Measurements from ENCODE around the gene SLC37A2. TPM values are rescaled to one million over a fixed set of nuclear protein-coding genes. Genes with fewer than 3 reads are reported as not detected.

Gene SLC37A2
- total RNA-seq, 1 donor from 2014 or later: 0.54 TPM

- H3K4me3 Mint-ChIP-seq: no peak overlapping the region
- DNase-seq (ENCODE audit: low spot score in 2 of 2, unreplicated experiment in 2 of 2): no peak
- peaks cover 8% of the 10 kb centered on the region for H3K27me3 Mint-ChIP-seq (ENCODE audit: low read depth)
- no peaks in the 10 kb centered on the region for H3K36me3 Mint-ChIP-seq
- no peak overlapping the region for H3K27ac Mint-ChIP-seq
- TF ChIP-seq, protein P1, sequence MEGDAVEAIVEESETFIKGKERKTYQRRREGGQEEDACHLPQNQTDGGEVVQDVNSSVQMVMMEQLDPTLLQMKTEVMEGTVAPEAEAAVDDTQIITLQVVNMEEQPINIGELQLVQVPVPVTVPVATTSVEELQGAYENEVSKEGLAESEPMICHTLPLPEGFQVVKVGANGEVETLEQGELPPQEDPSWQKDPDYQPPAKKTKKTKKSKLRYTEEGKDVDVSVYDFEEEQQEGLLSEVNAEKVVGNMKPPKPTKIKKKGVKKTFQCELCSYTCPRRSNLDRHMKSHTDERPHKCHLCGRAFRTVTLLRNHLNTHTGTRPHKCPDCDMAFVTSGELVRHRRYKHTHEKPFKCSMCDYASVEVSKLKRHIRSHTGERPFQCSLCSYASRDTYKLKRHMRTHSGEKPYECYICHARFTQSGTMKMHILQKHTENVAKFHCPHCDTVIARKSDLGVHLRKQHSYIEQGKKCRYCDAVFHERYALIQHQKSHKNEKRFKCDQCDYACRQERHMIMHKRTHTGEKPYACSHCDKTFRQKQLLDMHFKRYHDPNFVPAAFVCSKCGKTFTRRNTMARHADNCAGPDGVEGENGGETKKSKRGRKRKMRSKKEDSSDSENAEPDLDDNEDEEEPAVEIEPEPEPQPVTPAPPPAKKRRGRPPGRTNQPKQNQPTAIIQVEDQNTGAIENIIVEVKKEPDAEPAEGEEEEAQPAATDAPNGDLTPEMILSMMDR (IDR thresholded peaks at IDR 0.05; ENCODE audit: unreplicated experiment): no peak
- H3K9me3 Mint-ChIP-seq: no peaks in the 10 kb centered on the region
- peaks cover 6% of the 10 kb centered on the region for H3K4me1 Mint-ChIP-seq
Observed at GRCh38 chr11:125075242-125075625, 12.1 kb downstream of the SLC37A2 start.

DNA sequence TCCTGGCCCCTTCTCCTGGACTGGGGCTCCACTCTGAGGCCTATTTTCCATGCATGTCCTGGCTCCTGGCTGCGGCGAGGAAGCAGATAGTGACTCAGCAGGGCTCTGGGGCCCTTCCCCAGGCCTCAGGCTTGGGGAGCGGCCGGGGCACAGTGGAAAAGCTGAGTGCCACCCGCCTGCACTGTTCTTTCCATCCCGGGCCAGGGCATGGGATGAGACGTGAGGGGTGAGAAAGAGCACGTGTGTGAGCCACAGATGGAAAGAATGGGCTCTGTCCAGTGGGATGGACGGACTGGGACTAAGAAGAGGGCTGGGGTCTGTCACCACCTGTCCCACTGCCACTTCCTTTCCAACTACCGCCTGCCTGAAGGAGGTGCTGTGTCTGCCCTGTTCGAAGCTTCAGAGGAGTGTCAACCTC, 12.8 kb downstream of the SLC37A2 start:
- Mint-ChIP-seq H3K9me3 (no peaks in the 10 kb centered on the region), H3K27ac (no peak overlapping the region), H3K4me1 (peaks cover 6% of the 10 kb centered on the region), H3K36me3 (no peaks in the 10 kb centered on the region), H3K4me3 (no peak overlapping the region), H3K27me3 (ENCODE audit: low read depth) (peaks cover 8% of the 10 kb centered on the region)
- DNase-seq (ENCODE audit: low spot score in 2 of 2, unreplicated experiment in 2 of 2): no peak
- TF ChIP-seq, protein P1 (IDR thresholded peaks at IDR 0.05; ENCODE audit: unreplicated experiment): no peak

DNA sequence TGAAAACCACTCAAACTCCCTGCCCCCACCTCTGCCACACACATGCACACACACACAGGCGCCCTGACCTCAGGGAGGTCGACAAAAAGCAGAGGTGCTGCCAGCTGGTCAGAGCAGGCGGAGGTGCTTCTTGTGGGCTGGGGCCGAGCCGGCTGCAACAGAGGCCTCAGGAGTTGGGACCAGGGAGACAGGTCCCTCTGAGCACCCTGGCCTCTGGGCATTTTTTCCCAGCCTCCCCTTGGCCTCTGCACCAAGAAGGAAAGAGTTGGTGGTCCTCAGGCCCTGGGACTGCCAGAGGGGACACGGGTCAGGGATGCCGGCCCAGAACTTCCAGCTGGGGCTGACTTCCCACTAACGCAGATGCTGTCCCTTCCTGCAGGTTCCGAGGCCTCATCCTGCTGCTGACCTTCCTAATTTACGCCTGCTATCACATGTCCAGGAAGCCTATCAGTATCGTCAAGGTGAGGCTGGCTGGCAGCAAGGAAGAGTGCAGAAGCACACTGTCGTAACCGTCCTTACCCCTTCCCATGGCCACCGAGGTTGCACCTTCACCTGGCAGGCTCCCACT, 13.4 kb downstream of the SLC37A2 start:
- Mint-ChIP-seq H3K9me3 (no peaks in the 10 kb centered on the region), H3K27me3 (ENCODE audit: low read depth) (peaks cover 8% of the 10 kb centered on the region), H3K4me1 (peaks cover 2% of the 10 kb centered on the region), H3K27ac (no peak overlapping the region), H3K36me3 (no peaks in the 10 kb centered on the region), H3K4me3 (no peak overlapping the region)
- DNase-seq (ENCODE audit: low spot score in 2 of 2, unreplicated experiment in 2 of 2): no peak
- TF ChIP-seq, protein P1 (IDR thresholded peaks at IDR 0.05; ENCODE audit: unreplicated experiment): no peak

DNA sequence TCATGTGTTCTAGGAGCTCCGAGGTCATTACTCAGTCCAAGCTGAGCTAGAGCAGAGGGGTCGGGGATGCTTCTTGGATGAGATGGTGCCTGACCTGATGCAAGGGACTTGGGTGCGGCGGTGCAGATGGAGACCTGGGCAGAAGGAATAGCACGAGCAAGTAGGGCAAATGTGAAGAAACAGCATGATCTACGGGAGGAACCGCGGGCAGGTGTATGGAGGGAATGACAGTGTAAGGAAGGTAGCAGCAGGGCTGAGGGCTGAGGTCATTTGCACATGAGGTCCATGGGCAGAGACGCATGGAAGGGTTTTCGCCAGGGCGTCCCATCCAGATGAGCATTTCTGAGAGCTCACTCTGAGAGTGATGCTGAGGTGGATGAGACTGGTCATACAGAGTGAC, 14.9 kb downstream of the SLC37A2 start:
- Mint-ChIP-seq H3K4me3 (no peak overlapping the region), H3K27me3 (ENCODE audit: low read depth) (peaks cover 8% of the 10 kb centered on the region), H3K9me3 (no peaks in the 10 kb centered on the region), H3K36me3 (no peaks in the 10 kb centered on the region), H3K27ac (no peak overlapping the region), H3K4me1 (peaks cover 2% of the 10 kb centered on the region)
- no peak for DNase-seq (ENCODE audit: low spot score in 2 of 2, unreplicated experiment in 2 of 2)
- TF ChIP-seq, protein P1 (IDR thresholded peaks at IDR 0.05; ENCODE audit: unreplicated experiment): no peak

DNA sequence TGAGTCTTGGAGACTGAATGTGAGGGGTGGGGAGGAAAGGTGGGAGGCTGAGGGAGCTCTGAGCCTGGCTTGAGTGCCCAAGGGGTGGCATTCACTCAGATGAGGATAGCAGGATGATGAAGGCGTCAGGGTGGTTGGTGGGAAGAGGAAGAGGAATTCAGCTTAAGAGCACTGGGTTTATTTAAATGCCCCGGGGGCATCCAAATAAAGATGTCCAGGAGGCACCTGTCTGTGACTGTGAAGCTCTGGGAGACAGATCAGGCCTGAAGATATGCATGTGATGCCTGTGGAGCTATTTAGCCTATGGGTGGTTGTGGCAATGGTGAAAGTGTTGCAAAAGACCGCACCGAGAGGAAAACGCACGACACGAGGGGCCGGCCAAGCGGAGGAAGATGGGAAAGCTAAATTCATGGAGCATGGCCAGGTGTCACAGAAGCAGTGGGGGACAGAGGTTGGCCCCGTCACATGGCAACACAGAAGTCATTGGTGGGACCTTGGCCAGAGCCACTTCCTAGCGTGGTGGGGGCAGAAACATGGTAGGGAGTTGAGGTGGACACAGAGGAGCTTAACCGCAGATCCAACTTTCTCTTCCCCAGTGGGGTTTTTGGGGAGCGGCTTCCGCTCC, 15.5 kb downstream of the SLC37A2 start:
- Mint-ChIP-seq H3K27me3 (ENCODE audit: low read depth) (peaks cover 8% of the 10 kb centered on the region), H3K4me3 (no peak overlapping the region), H3K36me3 (no peaks in the 10 kb centered on the region), H3K9me3 (no peaks in the 10 kb centered on the region), H3K27ac (no peak overlapping the region), H3K4me1 (peaks cover 2% of the 10 kb centered on the region)
- DNase-seq (ENCODE audit: low spot score in 2 of 2, unreplicated experiment in 2 of 2): no peak
- TF ChIP-seq, protein P1 (IDR thresholded peaks at IDR 0.05; ENCODE audit: unreplicated experiment): no peak
